ENCODE results near the gene TTLL4. TPM values are rescaled to one million over a fixed set of nuclear protein-coding genes. Genes with fewer than 3 reads are reported as not detected.
A peak's percentile ranks its signal among the peaks of the same experiment; 100 is the strongest.

The TTLL4 gene
- total and polyA plus RNA-seq, 2 of the 8 experiments (the other 6 are each of a cell fraction or from before 2014, with no cell fraction given) = 71.1 to 105 TPM

- FAIRE-seq = peak; percentile 55
- H3K56ac ChIP-seq (replicated peaks; ENCODE audit: insufficient read length, low read depth, low read length) = no peak within 1 kb of the TSS
- no peaks in the 10 kb centered on the region for H3K9me3 ChIP-seq (ENCODE audit: insufficient read depth in 2 of 2, low read depth in 1 of 2, low read length in 1 of 2)
- 2% methylated on average over 49 of the region's 49 CpGs; no CpG with 5 or more reads in 1 of the 2 experiments for WGBS, 2 experiments (ENCODE audit: extremely low coverage in 1 of 2, insufficient coverage in 1 of 2, insufficient read length in 1 of 2, insufficient replicate concordance in 2 of 2, low coverage in 1 of 2, low lambda C conversion rate in 2 of 2, missing lambda C conversion rate in 1 of 2)
- peak within 1 kb of the TSS; percentile 89 for H2AFZ ChIP-seq (ENCODE audit: low read length)
- no peak within 1 kb of the TSS for H2AK5ac ChIP-seq (ENCODE audit: low read depth, low read length)
- H3K14ac ChIP-seq (ENCODE audit: insufficient read length) = no peak within 1 kb of the TSS
- no peak within 1 kb of the TSS for H2BK120ac ChIP-seq (replicated peaks; ENCODE audit: low read depth, low read length)
- H4K5ac ChIP-seq (ENCODE audit: insufficient read length, low read depth, low read length) = peak within 1 kb of the TSS; percentile 35
- 0 out of 2 replicates have a peak within 1 kb of the TSS, but pooled peaks have one; percentile 46 for H2BK15ac ChIP-seq (ENCODE audit: low read length)
- H3K79me1 ChIP-seq (ENCODE audit: low read depth, low read length) = peaks cover 2% of the 10 kb centered on the region; the same call in 1 of the 2 replicates
- peak within 1 kb of the TSS; percentile 72 to 96 (median 88) for H3K9ac ChIP-seq (replicated peaks in 1 of 4; ENCODE audit: extremely low read depth in 1 of 4, low read depth in 3 of 4, low read length in 3 of 4)
- H3K23me2 ChIP-seq (ENCODE audit: low read depth, low read length) = peaks cover 9% of the 10 kb centered on the region
- H3K18ac ChIP-seq (ENCODE audit: extremely low read depth, low read length) = peak within 1 kb of the TSS; percentile 96
- peak within 1 kb of the TSS; percentile 95 to 96 for H3K4me2 ChIP-seq (ENCODE audit: insufficient read depth in 1 of 2, low read depth in 2 of 2, low read length in 2 of 2)
- no peaks in the 10 kb centered on the region for H3K27me3 ChIP-seq (replicated peaks in 1 of 4; ENCODE audit: control insufficient read depth in 3 of 4, extremely low read depth in 1 of 4, insufficient read depth in 3 of 4, low read length in 3 of 4)
- no peak within 1 kb of the TSS for H4K91ac ChIP-seq (replicated peaks; ENCODE audit: insufficient read length, low read length)
- ChIA-PET POLR2A (ENCODE audit: partially characterized antibody) (interaction anchor here (0.6 to 6.4 kb wide), 15 partner anchors 9 to 176 kb away, joined by 3 to 95 read pairs (median 4); partner anchors contain the start of genes BCS1L, TTLL4 and ZNF142), CTCF (ENCODE audit: partially characterized antibody) (interaction anchor here (1.0 to 6.1 kb wide), 7 partner anchors 12 to 176 kb away, joined by 3 to 45 read pairs (median 7); partner anchors contain the start of genes BCS1L and ZNF142)
- no peak within 1 kb of the TSS for H3K4ac ChIP-seq (replicated peaks; ENCODE audit: insufficient read length, low read depth, low read length)
- H2BK20ac ChIP-seq (ENCODE audit: low read length) = no peak within 1 kb of the TSS
- peaks cover 0 to 17% of the 10 kb centered on the region in 2 experiments; a peak in 2 of 4 replicates for H3K79me2 ChIP-seq (ENCODE audit: control insufficient read depth in 1 of 2, insufficient read depth in 2 of 2, low read length in 2 of 2)
- peak within 1 kb of the TSS; percentile 82; the same call in 1 of the 2 replicates for H4K8ac ChIP-seq (ENCODE audit: extremely low read depth, insufficient read depth, low read length)
- peak within 1 kb of the TSS; percentile 68; the same call in 1 of the 2 replicates for H2BK12ac ChIP-seq (ENCODE audit: low read depth, low read length)
- peak; percentile 74 to 85 for DNase-seq (ENCODE audit: low read depth in 1 of 2, low spot score in 2 of 2)
- peaks cover 0 to 4% (median 1%) of the 10 kb centered on the region in 4 experiments; a peak in 3 of 7 replicates for H3K4me1 ChIP-seq (replicated peaks in 1 of 4; ENCODE audit: control insufficient read depth in 3 of 4, insufficient read depth in 4 of 4, low read length in 3 of 4)
- H3K23ac ChIP-seq (ENCODE audit: insufficient read length) = no peak within 1 kb of the TSS
- H3K36me3 ChIP-seq (ENCODE audit: control insufficient read depth in 2 of 4, insufficient read depth in 4 of 4, low read length in 3 of 4) = peaks cover 8 to 19% (median 11%) of the 10 kb centered on the region in 4 experiments
- H4K20me1 ChIP-seq (replicated peaks in 1 of 2; ENCODE audit: control insufficient read depth in 1 of 2, insufficient read depth in 2 of 2, low read length in 2 of 2) = no peaks in the 10 kb centered on the region
- peak within 1 kb of the TSS; percentile 86 for H3K27ac ChIP-seq (ENCODE audit: low read depth, low read length)
- peak within 1 kb of the TSS; percentile 96 to 99 (median 96) for H3K4me3 ChIP-seq (ENCODE audit: extremely low read depth in 1 of 4, insufficient read depth in 2 of 4, low read depth in 3 of 4, low read length in 4 of 4)
- peak within 1 kb of the TSS; percentile 96 for H2BK5ac ChIP-seq (ENCODE audit: low read depth, low read length)
- TF ChIP-seq GTF2F1 (IDR thresholded peaks at IDR 0.05; ENCODE audit: borderline replicate concordance, low read depth, low read length) (0 out of 2 replicates have a peak, but pooled peaks have one; percentile 77), KDM5A (IDR thresholded peaks at IDR 0.05; ENCODE audit: low read length) (peak; percentile 88)
Measured at GRCh38 chr2:218671654-218672566, 38.7 kb upstream of the TTLL4 start, which contains the start of the genes RNF25 and STK36. RNF25 (minus strand) TSS chr2:218672002; CDS start chr2:218671970, 32 bp downstream. STK36 (plus strand) TSS chr2:218672086; CDS start chr2:218672830, 744 bp downstream.

Data from H1 (cell line).